HepG2 (cell line): ENCODE results near the gene ZNF416. TPM values are rescaled to one million over a fixed set of nuclear protein-coding genes. Genes with fewer than 3 reads are reported as not detected.

Experiments
- ARNT2 ChIP-seq: sonication (generic); formaldehyde crosslinking; IDR thresholded peaks from 2 replicates; pipeline ENCODE4 v1.8.0; 2022; ENCODE audit warnings: mild to moderate bottlenecking, low read depth, missing genetic modification reagents, moderate library complexity
- EED ChIP-seq: sonication (generic); formaldehyde crosslinking; IDR thresholded peaks from 2 replicates; pipeline ENCODE4 v1.5.0; 2020; ENCODE audit warnings: mild to moderate bottlenecking, missing genetic modification reagents
- ETV5 ChIP-seq: IDR thresholded peaks from 2 replicates; pipeline ENCODE4 v1.6.1; 2018; ENCODE audit warnings: missing biosample characterization, missing genetic modification reagents, inconsistent platforms, borderline replicate concordance
- GABPB1 ChIP-seq: IDR thresholded peaks from 2 replicates; pipeline ENCODE4 v1.6.1; 2016; ENCODE audit warnings: mild to moderate bottlenecking, missing genetic modification reagents, moderate library complexity, missing compliant biosample characterization
- MED13 ChIP-seq: sonication (generic); formaldehyde crosslinking; IDR thresholded peaks from 2 replicates; pipeline ENCODE4 v1.5.0; 2020; ENCODE audit warnings: missing genetic modification reagents
- NBN ChIP-seq: fragments of 450-650 bp; conservative IDR thresholded peaks from 2 replicates; pipeline ENCODE4 v1.6.1; 2017
- NCOA1 ChIP-seq: sonication (generic); formaldehyde crosslinking; IDR thresholded peaks from 2 replicates; pipeline ENCODE4 v1.9.0; 2021; ENCODE audit warnings: missing genetic modification reagents
- SIX1 ChIP-seq: sonication (generic); formaldehyde crosslinking; IDR thresholded peaks from 2 replicates; pipeline ENCODE4 v1.4.0; 2020; ENCODE audit warnings: missing genetic modification reagents, borderline replicate concordance
- SMAD3 ChIP-seq: sonication (generic); formaldehyde crosslinking; IDR thresholded peaks from 2 replicates; pipeline ENCODE4 v1.4.0; 2020; ENCODE audit warnings: missing genetic modification reagents
- TCF7 ChIP-seq: sonication (generic); IDR thresholded peaks from 2 replicates; pipeline ENCODE4 v1.6.1; 2016; ENCODE audit warnings: antibody characterized with exemption, low read depth
- TOPORS ChIP-seq: sonication (generic); formaldehyde crosslinking; IDR thresholded peaks from 2 replicates; pipeline ENCODE4 v1.8.0; 2023; ENCODE audit warnings: mild to moderate bottlenecking, missing genetic modification reagents
- ZBTB42 ChIP-seq: sonication (generic); formaldehyde crosslinking; IDR thresholded peaks from 2 replicates; pipeline ENCODE4 v1.5.0; 2020; ENCODE audit warnings: mild to moderate bottlenecking, missing genetic modification reagents
- ZBTB7B ChIP-seq: sonication (generic); formaldehyde crosslinking; IDR thresholded peaks from 2 replicates; pipeline ENCODE4 v1.4.0; 2020; ENCODE audit warnings: missing genetic modification reagents
- ZKSCAN5 ChIP-seq: sonication (generic); formaldehyde crosslinking; IDR thresholded peaks from 2 replicates; pipeline ENCODE4 v1.5.1; 2020; ENCODE audit warnings: mild to moderate bottlenecking, missing genetic modification reagents
- ZNF121 ChIP-seq: sonication (generic); formaldehyde crosslinking; IDR thresholded peaks from 2 replicates; pipeline ENCODE4 v1.5.0; 2020; ENCODE audit warnings: mild to moderate bottlenecking, missing genetic modification reagents
- ZNF343 ChIP-seq: sonication (generic); formaldehyde crosslinking; IDR thresholded peaks from 2 replicates; pipeline ENCODE4 v1.4.0; 2020; ENCODE audit warnings: mild to moderate bottlenecking, missing genetic modification reagents
- ZNF44 ChIP-seq: sonication (generic); formaldehyde crosslinking; IDR thresholded peaks from 2 replicates; pipeline ENCODE4 v1.5.1; 2020; ENCODE audit warnings: mild to moderate bottlenecking, missing genetic modification reagents
- ZNF766 ChIP-seq: sonication (generic); formaldehyde crosslinking; IDR thresholded peaks from 2 replicates; pipeline ENCODE4 v1.5.0; 2020; ENCODE audit warnings: missing genetic modification reagents, borderline replicate concordance
- ZNF772 ChIP-seq: sonication (generic); formaldehyde crosslinking; IDR thresholded peaks from 2 replicates; pipeline ENCODE4 v1.5.0; 2020; ENCODE audit warnings: mild to moderate bottlenecking, missing genetic modification reagents
- ZNF883 ChIP-seq: sonication (generic); formaldehyde crosslinking; IDR thresholded peaks from 2 replicates; pipeline ENCODE4 v1.5.1; 2020; ENCODE audit warnings: mild to moderate bottlenecking, missing genetic modification reagents; ENCODE audit errors: not compliant biosample characterization
- polyA plus RNA-seq, 8 experiments: library from polyadenylated mRNA; depleted of rRNA in 3 of 8; stranded (reverse) in 7 of 8; unstranded in 1 of 8; fragments of >200 nt; fragmentation: Illumina TruSeq in 4 of 8; extraction: Trizol in 4 of 8; gene quantifications; 2 replicates each; pipeline versions ENCODE4 v1.2.1 to v1.2.3, GENCODE V29; 2011 to 2016; ENCODE audit warnings: low read depth in 4 of 8, missing spikeins in 1 of 8, mixed read lengths in 1 of 8; ENCODE audit not compliant: insufficient read depth in 1 of 8
- total RNA-seq, 5 experiments: library from RNA; depleted of rRNA; stranded (reverse); fragments of >200 nt; fragmentation: Illumina TruSeq; extraction: Trizol; gene quantifications; 2 replicates each; pipeline ENCODE4 v1.2.3, GENCODE V29; 2016; ENCODE audit warnings: low read depth in 1 of 5
- TF ChIP-seq, protein P1 (sequence below): sonication (generic); formaldehyde crosslinking; IDR thresholded peaks from 2 replicates; pipeline ENCODE4 v1.8.0; 2022; ENCODE audit warnings: missing genetic modification reagents, mild to moderate bottlenecking, borderline replicate concordance
- TF ChIP-seq, protein P2 (sequence below): sonication (generic); formaldehyde crosslinking; IDR thresholded peaks from 2 replicates; pipeline ENCODE4 v1.9.0; 2022; ENCODE audit warnings: missing genetic modification reagents, mild to moderate bottlenecking, borderline replicate concordance
- TF ChIP-seq, protein P3 (sequence below): IDR thresholded peaks from 2 replicates; pipeline ENCODE4 v1.6.1; 2016; ENCODE audit warnings: missing biosample characterization, missing genetic modification reagents, low read depth
- TF ChIP-seq, protein P4 (sequence below): sonication (generic); formaldehyde crosslinking; conservative IDR thresholded peaks from 2 replicates; pipeline ENCODE4 v1.4.0; 2020; ENCODE audit warnings: missing genetic modification reagents

The ZNF416 gene
- total and polyA plus RNA-seq, 2 of the 13 experiments (the other 11 are each of a cell fraction or from before 2014, with no cell fraction given): 1.5 to 5.3 TPM

DNA sequence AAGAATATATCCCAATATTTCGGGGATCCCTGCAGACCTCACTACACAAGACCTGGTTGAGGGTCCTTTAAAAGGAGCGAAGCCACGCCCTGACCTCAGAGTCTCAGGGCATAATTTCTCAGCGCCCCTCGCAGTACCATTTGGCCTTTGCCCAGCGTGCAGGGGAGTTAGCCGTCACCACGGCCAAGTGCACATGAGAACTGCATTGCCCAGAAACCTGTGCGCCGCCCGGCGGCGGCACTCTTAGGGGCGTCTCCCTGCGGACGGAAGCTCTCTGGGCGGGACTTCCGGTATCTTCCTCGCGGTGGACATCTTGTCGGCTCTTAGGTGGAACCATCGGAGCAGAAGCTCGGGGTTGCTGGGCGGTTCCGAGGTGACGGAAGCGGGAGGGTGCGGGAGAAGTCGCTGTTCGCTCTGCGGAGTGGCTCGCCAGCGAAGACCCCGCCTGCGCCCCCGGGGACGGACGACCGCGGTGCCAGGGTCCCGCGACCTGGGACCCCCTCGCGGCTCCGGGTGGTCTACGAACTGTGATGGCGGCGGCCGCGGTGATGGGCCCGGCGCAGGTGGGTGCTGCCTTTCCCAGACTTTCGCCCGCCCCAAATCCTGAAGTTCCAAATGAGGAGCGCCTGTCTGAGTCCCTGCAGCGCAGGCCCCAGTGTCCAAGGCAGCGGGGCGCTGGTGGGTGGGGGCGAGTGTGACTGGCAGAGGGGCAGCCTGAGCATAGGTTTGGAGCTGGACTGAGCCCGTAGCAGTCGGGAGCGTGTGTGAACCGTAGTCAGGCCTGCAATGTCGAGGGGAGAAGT lies 35.4 kb upstream of the ZNF416 start, which contains the start of gene ZNF134 (continued):
- TF ChIP-seq ZNF772 (CRISPR knock-in tag): peak; percentile 82; the same call in 1 of the 2 replicates
- TF ChIP-seq, protein P1, sequence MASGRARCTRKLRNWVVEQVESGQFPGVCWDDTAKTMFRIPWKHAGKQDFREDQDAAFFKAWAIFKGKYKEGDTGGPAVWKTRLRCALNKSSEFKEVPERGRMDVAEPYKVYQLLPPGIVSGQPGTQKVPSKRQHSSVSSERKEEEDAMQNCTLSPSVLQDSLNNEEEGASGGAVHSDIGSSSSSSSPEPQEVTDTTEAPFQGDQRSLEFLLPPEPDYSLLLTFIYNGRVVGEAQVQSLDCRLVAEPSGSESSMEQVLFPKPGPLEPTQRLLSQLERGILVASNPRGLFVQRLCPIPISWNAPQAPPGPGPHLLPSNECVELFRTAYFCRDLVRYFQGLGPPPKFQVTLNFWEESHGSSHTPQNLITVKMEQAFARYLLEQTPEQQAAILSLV (CRISPR knock-in tag): no peak
- no peak for TF ChIP-seq ZKSCAN5 (CRISPR knock-in tag)
- TF ChIP-seq NBN: no peak
- 0 out of 2 replicates have a peak, but pooled peaks have one; percentile 26 for TF ChIP-seq ZNF44 (CRISPR knock-in tag)
- TF ChIP-seq GABPB1: peak; percentile 97
- TF ChIP-seq, protein P2, sequence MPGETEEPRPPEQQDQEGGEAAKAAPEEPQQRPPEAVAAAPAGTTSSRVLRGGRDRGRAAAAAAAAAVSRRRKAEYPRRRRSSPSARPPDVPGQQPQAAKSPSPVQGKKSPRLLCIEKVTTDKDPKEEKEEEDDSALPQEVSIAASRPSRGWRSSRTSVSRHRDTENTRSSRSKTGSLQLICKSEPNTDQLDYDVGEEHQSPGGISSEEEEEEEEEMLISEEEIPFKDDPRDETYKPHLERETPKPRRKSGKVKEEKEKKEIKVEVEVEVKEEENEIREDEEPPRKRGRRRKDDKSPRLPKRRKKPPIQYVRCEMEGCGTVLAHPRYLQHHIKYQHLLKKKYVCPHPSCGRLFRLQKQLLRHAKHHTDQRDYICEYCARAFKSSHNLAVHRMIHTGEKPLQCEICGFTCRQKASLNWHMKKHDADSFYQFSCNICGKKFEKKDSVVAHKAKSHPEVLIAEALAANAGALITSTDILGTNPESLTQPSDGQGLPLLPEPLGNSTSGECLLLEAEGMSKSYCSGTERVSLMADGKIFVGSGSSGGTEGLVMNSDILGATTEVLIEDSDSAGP (CRISPR knock-in tag): peak; percentile 89
- TF ChIP-seq ZNF883 (CRISPR knock-in tag): peak; percentile 42
- TF ChIP-seq ETV5 (CRISPR knock-in tag): peak; percentile 14; the same call in 1 of the 2 replicates
- no peak for TF ChIP-seq ZBTB42 (CRISPR knock-in tag)
- 0 out of 2 replicates have a peak, but pooled peaks have one; percentile 24 for TF ChIP-seq ZNF121
- TF ChIP-seq, protein P3, sequence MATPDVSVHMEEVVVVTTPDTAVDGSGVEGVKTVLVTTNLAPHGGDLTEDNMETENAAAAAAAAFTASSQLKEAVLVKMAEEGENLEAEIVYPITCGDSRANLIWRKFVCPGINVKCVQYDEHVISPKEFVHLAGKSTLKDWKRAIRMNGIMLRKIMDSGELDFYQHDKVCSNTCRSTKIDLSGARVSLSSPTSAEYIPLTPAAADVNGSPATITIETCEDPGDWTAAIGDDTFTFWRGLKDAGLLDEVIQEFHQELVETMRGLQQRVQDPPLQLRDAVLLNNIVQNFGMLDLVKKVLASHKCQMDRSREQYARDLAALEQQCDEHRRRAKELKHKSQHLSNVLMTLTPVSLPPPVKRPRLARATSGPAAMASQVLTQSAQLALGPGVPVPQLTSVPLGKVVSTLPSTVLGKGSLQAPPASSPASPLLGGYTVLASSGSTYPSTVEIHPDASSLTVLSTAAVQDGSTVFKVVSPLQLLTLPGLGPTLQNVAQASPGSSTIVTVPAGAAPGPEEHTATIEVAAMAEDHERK (CRISPR knock-in tag): peak; percentile 72; the same call in 1 of the 2 replicates
- no peak for TF ChIP-seq TCF7
- peak; percentile 60; the same call in 1 of the 2 replicates for TF ChIP-seq SMAD3
- no peak for TF ChIP-seq SIX1 (CRISPR knock-in tag)
- TF ChIP-seq EED (CRISPR knock-in tag): peak; percentile 89
- TF ChIP-seq ZNF343: peak; percentile 87; the same call in 1 of the 2 replicates
- peak; percentile 73; the same call in 1 of the 2 replicates for TF ChIP-seq ARNT2
- peak; percentile 73 for TF ChIP-seq TOPORS (CRISPR knock-in tag)
- TF ChIP-seq NCOA1 (CRISPR knock-in tag): 0 out of 2 replicates have a peak, but pooled peaks have one; percentile 54
- TF ChIP-seq ZBTB7B (CRISPR knock-in tag): peak; percentile 95
- peak; percentile 69; the same call in 1 of the 2 replicates for TF ChIP-seq MED13 (CRISPR knock-in tag)
- TF ChIP-seq, protein P4, sequence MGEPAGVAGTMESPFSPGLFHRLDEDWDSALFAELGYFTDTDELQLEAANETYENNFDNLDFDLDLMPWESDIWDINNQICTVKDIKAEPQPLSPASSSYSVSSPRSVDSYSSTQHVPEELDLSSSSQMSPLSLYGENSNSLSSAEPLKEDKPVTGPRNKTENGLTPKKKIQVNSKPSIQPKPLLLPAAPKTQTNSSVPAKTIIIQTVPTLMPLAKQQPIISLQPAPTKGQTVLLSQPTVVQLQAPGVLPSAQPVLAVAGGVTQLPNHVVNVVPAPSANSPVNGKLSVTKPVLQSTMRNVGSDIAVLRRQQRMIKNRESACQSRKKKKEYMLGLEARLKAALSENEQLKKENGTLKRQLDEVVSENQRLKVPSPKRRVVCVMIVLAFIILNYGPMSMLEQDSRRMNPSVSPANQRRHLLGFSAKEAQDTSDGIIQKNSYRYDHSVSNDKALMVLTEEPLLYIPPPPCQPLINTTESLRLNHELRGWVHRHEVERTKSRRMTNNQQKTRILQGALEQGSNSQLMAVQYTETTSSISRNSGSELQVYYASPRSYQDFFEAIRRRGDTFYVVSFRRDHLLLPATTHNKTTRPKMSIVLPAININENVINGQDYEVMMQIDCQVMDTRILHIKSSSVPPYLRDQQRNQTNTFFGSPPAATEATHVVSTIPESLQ (CRISPR knock-in tag): peak; percentile 49; the same call in 1 of the 2 replicates
- 0 out of 2 replicates have a peak, but pooled peaks have one; percentile 54 for TF ChIP-seq ZNF766 (CRISPR knock-in tag)
